Mesenchymal stem cell (in vitro differentiated cells and primary cell): ENCODE measurements around the gene LRSAM1.

Experiments
- DNase-seq: peaks from one replicate; pipeline ENCODE4 v3.0.0-alpha.2; 2013
- H2AFZ ChIP-seq: one replicate; pipeline ENCODE4 v1.6.1; 2013; ENCODE audit warnings: low read depth, mild to moderate bottlenecking, control low read depth, inconsistent platforms, low read length, moderate library complexity
- H2AK5ac ChIP-seq: 2 replicates; pipeline ENCODE4 v1.6.1; 2013; ENCODE audit warnings: low read length, moderate library complexity, mild to moderate bottlenecking, inconsistent platforms; ENCODE audit not compliant: severe bottlenecking
- H2BK120ac ChIP-seq: one replicate; pipeline ENCODE4 v1.6.1; 2013; ENCODE audit warnings: low read depth, mild to moderate bottlenecking, inconsistent platforms, low read length, moderate library complexity
- H2BK12ac ChIP-seq, 2 experiments: one replicate each; pipeline ENCODE4 v1.6.1; 2013; ENCODE audit warnings: inconsistent platforms in 2 of 2, low read length in 2 of 2, mild to moderate bottlenecking in 2 of 2, moderate library complexity in 2 of 2, control low read depth in 1 of 2
- H2BK15ac ChIP-seq: one replicate; pipeline ENCODE4 v1.6.1; 2013; ENCODE audit warnings: mild to moderate bottlenecking, low read depth, inconsistent platforms; ENCODE audit not compliant: poor library complexity, severe bottlenecking
- H2BK5ac ChIP-seq: 2 replicates; pipeline ENCODE4 v1.6.1; 2013; ENCODE audit warnings: low read depth, mild to moderate bottlenecking, low read length, control low read depth, inconsistent platforms; ENCODE audit not compliant: poor library complexity, severe bottlenecking
- H3K14ac ChIP-seq, 2 experiments: one replicate each; pipeline ENCODE4 v1.6.1; 2013; ENCODE audit warnings: inconsistent platforms in 2 of 2, low read length in 2 of 2, control low read depth in 1 of 2, mild to moderate bottlenecking in 1 of 2, moderate library complexity in 1 of 2
- H3K18ac ChIP-seq, 2 experiments: one replicate each; pipeline ENCODE4 v1.6.1; 2013; ENCODE audit warnings: inconsistent platforms in 2 of 2, low read length in 2 of 2, control low read depth in 1 of 2, low read depth in 1 of 2, mild to moderate bottlenecking in 1 of 2
- H3K23ac ChIP-seq, 2 experiments: one replicate each; pipeline ENCODE4 v1.6.1; 2013; ENCODE audit warnings: inconsistent platforms in 2 of 2, low read length in 2 of 2, mild to moderate bottlenecking in 2 of 2, moderate library complexity in 2 of 2, control low read depth in 1 of 2
- H3K27ac ChIP-seq: 2 replicates; pipeline ENCODE4 v1.5.1; 2013; ENCODE audit warnings: mild to moderate bottlenecking, moderate library complexity, low read length, control low read depth, inconsistent platforms; ENCODE audit not compliant: poor library complexity, severe bottlenecking
- H3K27me3 ChIP-seq, 2 experiments: 2 replicates each; pipeline versions ENCODE4 v1.6.1 to v1.7.0; 2013; ENCODE audit warnings: low read length in 2 of 2, mild to moderate bottlenecking in 2 of 2, moderate library complexity in 2 of 2, control low read depth in 1 of 2, inconsistent platforms in 1 of 2; ENCODE audit not compliant: control insufficient read depth in 1 of 2, insufficient read depth in 1 of 2
- H3K36me3 ChIP-seq, 2 experiments: 2 replicates each; pipeline versions ENCODE4 v1.6.1 to v1.7.0; 2013; ENCODE audit warnings: low read length in 2 of 2, control low read depth in 1 of 2, inconsistent platforms in 1 of 2, low read depth in 1 of 2, mild to moderate bottlenecking in 1 of 2; ENCODE audit not compliant: insufficient read depth in 2 of 2, control insufficient read depth in 1 of 2
- H3K4ac ChIP-seq, 2 experiments: one replicate each; pipeline ENCODE4 v1.6.1; 2013; ENCODE audit warnings: inconsistent platforms in 2 of 2, low read length in 2 of 2, mild to moderate bottlenecking in 2 of 2, moderate library complexity in 2 of 2, control low read depth in 1 of 2, low read depth in 1 of 2
- H3K4me1 ChIP-seq: 2 replicates; pipeline ENCODE4 v1.6.1; 2013; ENCODE audit warnings: low read depth, low read length, control low read depth; ENCODE audit not compliant: control insufficient read depth, insufficient read depth
- H3K4me2 ChIP-seq: 2 replicates; pipeline ENCODE4 v1.6.1; 2013; ENCODE audit warnings: low read length, mild to moderate bottlenecking, inconsistent platforms; ENCODE audit not compliant: poor library complexity, severe bottlenecking
- H3K4me3 ChIP-seq, 2 experiments: 2 replicates each; pipeline versions ENCODE4 v1.5.1 to v1.7.0; 2013; ENCODE audit warnings: low read length in 2 of 2, mild to moderate bottlenecking in 2 of 2, control low read depth in 1 of 2, low read depth in 1 of 2; ENCODE audit not compliant: insufficient read depth in 1 of 2
- H3K79me1 ChIP-seq: replicated peaks from 2 replicates; pipeline ENCODE4 v1.6.1; 2013; ENCODE audit warnings: mild to moderate bottlenecking, control low read depth, low read length, inconsistent platforms; ENCODE audit not compliant: poor library complexity, severe bottlenecking
- H3K9ac ChIP-seq: 2 replicates; pipeline ENCODE4 v1.7.0; 2013; ENCODE audit warnings: mild to moderate bottlenecking, low read length, moderate library complexity
- H3K9me3 ChIP-seq: 2 replicates; pipeline ENCODE4 v1.7.0; 2013; ENCODE audit warnings: mild to moderate bottlenecking, low read length; ENCODE audit not compliant: control insufficient read depth
- H4K8ac ChIP-seq: one replicate; pipeline ENCODE4 v1.6.1; 2013; ENCODE audit warnings: inconsistent platforms, mild to moderate bottlenecking, low read length, moderate library complexity
- H4K91ac ChIP-seq: one replicate; pipeline ENCODE4 v1.6.1; 2013; ENCODE audit warnings: mild to moderate bottlenecking, low read length, inconsistent platforms
- WGBS: methylation state at CpG from one replicate; pipeline ENCODE4 v1.1.7; 2013; ENCODE audit warnings: mixed read lengths; 5-methylcytosine and 5-hydroxymethylcytosine counted together

Gene LRSAM1

GRCh38 chr9:127522727-127523126 lies 71.4 kb downstream of the LRSAM1 start:
- Histone ChIP-seq H3K23ac (no peak overlapping the region), H2BK5ac (peak overlapping the region; percentile 79), H3K27ac (peak overlapping the region; percentile 96), H4K91ac (peak overlapping the region; percentile 99), H3K14ac (peak overlapping the region in 1 of 2 experiments; percentile 93), H2BK12ac (peak overlapping the region; percentile 98 to 99), H3K36me3 (peaks cover 70 to 72% of the 10 kb centered on the region in 2 experiments), H3K79me1 (peaks cover 5% of the 10 kb centered on the region), H2BK120ac (peak overlapping the region; percentile 98), H2AFZ (no peak overlapping the region), H3K9me3 (no peaks in the 10 kb centered on the region), H3K4me3 (peak overlapping the region in 1 of 2 experiments; percentile 24), H3K4me2 (no peak overlapping the region), H4K8ac (peak overlapping the region; percentile 99), H3K9ac (peak overlapping the region; percentile 58), H3K18ac (peak overlapping the region; percentile 90 to 100), H3K4ac (peak overlapping the region; percentile 53 to 100), H2BK15ac (peak overlapping the region; percentile 74), H3K4me1 (peaks cover 65% of the 10 kb centered on the region), H2AK5ac (peak overlapping the region; percentile 95), H3K27me3 (no peaks in the 10 kb centered on the region)
- DNase-seq: peak; percentile 23
- 43% methylated on average over 2 of the region's 2 CpGs for WGBS

- peaks cover 62% of the 10 kb centered on the region for H3K4me1 ChIP-seq
- H3K79me1 ChIP-seq: peaks cover 5% of the 10 kb centered on the region
- WGBS: 89% methylated on average over 9 of the region's 9 CpGs
- H3K36me3 ChIP-seq: peaks cover 70 to 72% of the 10 kb centered on the region in 2 experiments
- peak overlapping the region; percentile 73 for H2BK15ac ChIP-seq
- H3K18ac ChIP-seq: peak overlapping the region; percentile 50 to 79
- peak overlapping the region; percentile 67 for H4K91ac ChIP-seq
- peak overlapping the region; percentile 44 for H3K9ac ChIP-seq
- peak overlapping the region; percentile 81 to 85 for H2BK12ac ChIP-seq
- peak overlapping the region; percentile 88 for H3K27ac ChIP-seq
- H2BK5ac ChIP-seq: no peak overlapping the region
- no peaks in the 10 kb centered on the region for H3K27me3 ChIP-seq
- H2AK5ac ChIP-seq: peak overlapping the region; percentile 96
- peak overlapping the region; percentile 74 for H4K8ac ChIP-seq
- H3K14ac ChIP-seq: peak overlapping the region in 1 of 2 experiments; percentile 2
- peak overlapping the region; percentile 19 to 62 for H3K4ac ChIP-seq
- no peak overlapping the region for H3K4me3 ChIP-seq
- H3K9me3 ChIP-seq: no peaks in the 10 kb centered on the region
- no peak overlapping the region for H3K23ac ChIP-seq
- no peak overlapping the region for H3K4me2 ChIP-seq
- no peak overlapping the region for H2AFZ ChIP-seq
- no peak overlapping the region for H2BK120ac ChIP-seq
- DNase-seq: peak; percentile 52
These were observed 72.1 kb downstream of the LRSAM1 start for GRCh38 chr9:127523312-127523851.

GRCh38 chr9:127524373-127524772 lies 73.1 kb downstream of the LRSAM1 start:
- peak overlapping the region; percentile 72 for H4K8ac ChIP-seq
- peaks cover 5% of the 10 kb centered on the region for H3K79me1 ChIP-seq
- no peaks in the 10 kb centered on the region for H3K9me3 ChIP-seq
- peak overlapping the region; percentile 29 for H2BK120ac ChIP-seq
- peak overlapping the region; percentile 48 for H2BK5ac ChIP-seq
- no peak overlapping the region for H2AFZ ChIP-seq
- peak overlapping the region; percentile 81 to 83 for H2BK12ac ChIP-seq
- peak overlapping the region; percentile 96 for H2AK5ac ChIP-seq
- peak overlapping the region; percentile 88 for H3K27ac ChIP-seq
- no peaks in the 10 kb centered on the region for H3K27me3 ChIP-seq
- DNase-seq: peak; percentile 73
- peaks cover 76 to 78% of the 10 kb centered on the region in 2 experiments for H3K36me3 ChIP-seq
- H3K4ac ChIP-seq: peak overlapping the region; percentile 42 to 63
- no peak overlapping the region for H3K4me3 ChIP-seq
- peaks cover 59% of the 10 kb centered on the region for H3K4me1 ChIP-seq
- H4K91ac ChIP-seq: peak overlapping the region; percentile 64
- no peak overlapping the region for H2BK15ac ChIP-seq
- H3K23ac ChIP-seq: no peak overlapping the region
- peak overlapping the region; percentile 50 to 88 for H3K18ac ChIP-seq
- no peak overlapping the region for H3K14ac ChIP-seq
- no peak overlapping the region for H3K4me2 ChIP-seq
- peak overlapping the region; percentile 40 for H3K9ac ChIP-seq
- WGBS: 13% methylated on average over 6 of the region's 6 CpGs

GRCh38 chr9:127525401-127526188 lies 74.3 kb downstream of the LRSAM1 start:
- Histone ChIP-seq H2BK5ac (no peak overlapping the region), H3K79me1 (peaks cover 7% of the 10 kb centered on the region), H2AFZ (no peak overlapping the region), H2BK12ac (peak overlapping the region; percentile 64 to 83), H2BK15ac (no peak overlapping the region), H3K9me3 (no peaks in the 10 kb centered on the region), H3K4me3 (no peak overlapping the region), H2AK5ac (peak overlapping the region; percentile 80), H2BK120ac (no peak overlapping the region), H3K23ac (no peak overlapping the region), H3K18ac (no peak overlapping the region), H3K27ac (peak overlapping the region; percentile 88), H4K8ac (no peak overlapping the region), H3K36me3 (peaks cover 84% of the 10 kb centered on the region in 2 experiments), H3K27me3 (no peaks in the 10 kb centered on the region), H3K9ac (no peak overlapping the region), H3K4me1 (peaks cover 55% of the 10 kb centered on the region), H3K4me2 (no peak overlapping the region), H3K4ac (no peak overlapping the region), H4K91ac (no peak overlapping the region), H3K14ac (no peak overlapping the region)
- peak; percentile 64 for DNase-seq
- WGBS: 94% methylated on average over 8 of the region's 8 CpGs
